ENCODE results near the gene SAT1. TPM values are rescaled to one million over a fixed set of nuclear protein-coding genes. Genes with fewer than 3 reads are reported as not detected.

SAT1 gene
- total RNA-seq, 1 donor from 2014 or later, result 99.7 TPM

GRCh38 chrX:23745786-23746185 is 37.2 kb upstream of the SAT1 start:
- H3K27me3 ChIP-seq (ENCODE audit: low read depth), result no peaks in the 10 kb centered on the region
- no peak overlapping the region for H3K27ac ChIP-seq (replicated peaks)
- H3K9me3 ChIP-seq (replicated peaks), result no peaks in the 10 kb centered on the region
- no peak overlapping the region for H3K4me3 ChIP-seq
- peaks cover 10% of the 10 kb centered on the region for H3K4me1 ChIP-seq
- TF ChIP-seq, protein P1, sequence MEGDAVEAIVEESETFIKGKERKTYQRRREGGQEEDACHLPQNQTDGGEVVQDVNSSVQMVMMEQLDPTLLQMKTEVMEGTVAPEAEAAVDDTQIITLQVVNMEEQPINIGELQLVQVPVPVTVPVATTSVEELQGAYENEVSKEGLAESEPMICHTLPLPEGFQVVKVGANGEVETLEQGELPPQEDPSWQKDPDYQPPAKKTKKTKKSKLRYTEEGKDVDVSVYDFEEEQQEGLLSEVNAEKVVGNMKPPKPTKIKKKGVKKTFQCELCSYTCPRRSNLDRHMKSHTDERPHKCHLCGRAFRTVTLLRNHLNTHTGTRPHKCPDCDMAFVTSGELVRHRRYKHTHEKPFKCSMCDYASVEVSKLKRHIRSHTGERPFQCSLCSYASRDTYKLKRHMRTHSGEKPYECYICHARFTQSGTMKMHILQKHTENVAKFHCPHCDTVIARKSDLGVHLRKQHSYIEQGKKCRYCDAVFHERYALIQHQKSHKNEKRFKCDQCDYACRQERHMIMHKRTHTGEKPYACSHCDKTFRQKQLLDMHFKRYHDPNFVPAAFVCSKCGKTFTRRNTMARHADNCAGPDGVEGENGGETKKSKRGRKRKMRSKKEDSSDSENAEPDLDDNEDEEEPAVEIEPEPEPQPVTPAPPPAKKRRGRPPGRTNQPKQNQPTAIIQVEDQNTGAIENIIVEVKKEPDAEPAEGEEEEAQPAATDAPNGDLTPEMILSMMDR (IDR thresholded peaks at IDR 0.05; ENCODE audit: borderline replicate concordance), result no peak
- no peaks in the 10 kb centered on the region for H3K36me3 ChIP-seq
- DNase-seq, result no peak
- intact Hi-C loops (cut with micrococcal nuclease), result no loop called here

DNA sequence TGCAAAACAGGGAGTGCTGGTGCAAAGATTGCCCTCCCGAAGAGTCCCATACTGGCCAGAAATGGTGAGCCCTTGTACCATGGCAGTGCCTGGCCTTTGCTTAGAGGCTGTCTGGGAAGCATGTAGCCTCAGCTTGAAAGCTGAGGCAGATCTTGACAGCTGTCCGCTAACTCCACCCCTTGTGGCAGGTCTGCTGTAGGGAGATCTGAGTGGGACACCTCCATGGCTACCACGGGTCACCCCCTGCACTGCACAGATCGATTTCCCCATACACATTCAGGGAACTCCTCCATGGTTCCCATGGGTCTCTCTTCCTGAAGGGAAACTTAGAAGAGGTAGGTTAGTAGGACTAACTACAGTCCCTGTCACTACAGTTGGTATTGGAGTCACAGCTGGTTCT is 33.8 kb upstream of the SAT1 start:
- Histone ChIP-seq H3K4me1 (no peaks in the 10 kb centered on the region), H3K4me3 (no peak overlapping the region), H3K27ac (replicated peaks) (no peak overlapping the region), H3K27me3 (ENCODE audit: low read depth) (no peaks in the 10 kb centered on the region), H3K9me3 (replicated peaks) (no peaks in the 10 kb centered on the region), H3K36me3 (no peaks in the 10 kb centered on the region)
- intact Hi-C loops (cut with micrococcal nuclease), result no loop called here
- DNase-seq, result no peak
- TF ChIP-seq, protein P1 (IDR thresholded peaks at IDR 0.05; ENCODE audit: borderline replicate concordance), result no peak

GRCh38 chrX:23749576-23749975 is 33.4 kb upstream of the SAT1 start:
- DNase-seq, result no peak
- no peaks in the 10 kb centered on the region for H3K27me3 ChIP-seq (ENCODE audit: low read depth)
- H3K36me3 ChIP-seq, result no peaks in the 10 kb centered on the region
- intact Hi-C loops (cut with micrococcal nuclease), result no loop called here
- TF ChIP-seq, protein P1 (IDR thresholded peaks at IDR 0.05; ENCODE audit: borderline replicate concordance), result no peak
- no peaks in the 10 kb centered on the region for H3K4me1 ChIP-seq
- H3K9me3 ChIP-seq (replicated peaks), result no peaks in the 10 kb centered on the region
- H3K27ac ChIP-seq (replicated peaks), result no peak overlapping the region
- H3K4me3 ChIP-seq, result no peak overlapping the region

GRCh38 chrX:23752740-23753415 is 30.1 kb upstream of the SAT1 start:
- H3K27me3 ChIP-seq (ENCODE audit: low read depth), result no peaks in the 10 kb centered on the region
- H3K9me3 ChIP-seq (replicated peaks), result no peaks in the 10 kb centered on the region
- TF ChIP-seq, protein P1 (IDR thresholded peaks at IDR 0.05; ENCODE audit: borderline replicate concordance), result no peak
- no peak for DNase-seq
- H3K27ac ChIP-seq (replicated peaks), result no peak overlapping the region
- H3K36me3 ChIP-seq, result no peaks in the 10 kb centered on the region
- H3K4me1 ChIP-seq, result no peaks in the 10 kb centered on the region
- H3K4me3 ChIP-seq, result no peak overlapping the region
- intact Hi-C loops (cut with micrococcal nuclease), result loop anchor here (10.0 kb wide), 1 partner anchor 152 kb away; the partner anchor contains the start of genes APOO and CXorf58

DNA sequence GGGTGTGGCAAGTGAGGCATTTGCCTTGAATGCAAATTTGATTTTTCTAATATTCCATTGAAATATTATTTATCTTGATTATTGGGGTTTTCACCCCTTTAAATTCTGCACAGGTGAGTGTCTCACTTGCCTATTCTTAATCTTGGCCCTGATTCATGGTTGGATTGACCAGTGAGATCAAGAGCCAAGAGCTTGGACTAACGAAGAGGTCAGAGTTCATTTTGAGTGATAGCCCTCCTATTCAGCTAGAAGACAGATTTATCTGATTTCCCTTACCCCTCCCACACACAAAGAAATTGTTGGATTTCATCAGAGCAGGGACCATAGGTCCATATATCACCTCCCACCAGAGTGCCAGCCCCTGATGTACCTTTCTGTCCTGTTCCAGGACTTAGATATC is 28.3 kb upstream of the SAT1 start:
- H3K9me3 ChIP-seq (replicated peaks), result no peaks in the 10 kb centered on the region
- no peaks in the 10 kb centered on the region for H3K36me3 ChIP-seq
- no peaks in the 10 kb centered on the region for H3K4me1 ChIP-seq
- TF ChIP-seq, protein P1 (IDR thresholded peaks at IDR 0.05; ENCODE audit: borderline replicate concordance), result no peak
- no peak for DNase-seq
- no peak overlapping the region for H3K27ac ChIP-seq (replicated peaks)
- intact Hi-C loops (cut with micrococcal nuclease), result loop anchor here (10.0 kb wide), 1 partner anchor 150 kb away; the partner anchor contains the start of genes APOO and CXorf58
- H3K4me3 ChIP-seq, result no peak overlapping the region
- no peaks in the 10 kb centered on the region for H3K27me3 ChIP-seq (ENCODE audit: low read depth)

All from left ventricle myocardium inferior (tissue), 1 donor.